HK-2 (cell line): Measurements from ENCODE around the gene TXNRD1.
"Not testable (repeated sequence)": the region's sequence is repeated elsewhere in the genome, so short reads cannot be mapped to it uniquely, and the experiment has no call there.

Source experiments
- DNase-seq: peaks from one replicate; pipeline ENCODE4 v3.0.0-alpha.2; 2018; ENCODE audit not compliant: unreplicated experiment

Gene TXNRD1

GRCh38 chr12:104215638-104216297, at the start of gene TXNRD1:
TSS of gene TXNRD1 (plus strand) at chr12:104215779. CDS start at chr12:104215803, 24 bp downstream.
- peak; percentile 86 for DNase-seq

GRCh38 chr12:104165801-104166200, 49.8 kb upstream of the TXNRD1 start:
- no peak for DNase-seq

- DNase-seq = no peak
These were observed 49.1 kb upstream of the TXNRD1 start for GRCh38 chr12:104166465-104166864.

- no peak for DNase-seq
These were observed 47.8 kb upstream of the TXNRD1 start for GRCh38 chr12:104167519-104168458.

- no peak for DNase-seq
These were observed 47.0 kb upstream of the TXNRD1 start for GRCh38 chr12:104168596-104168995.

- DNase-seq = no peak
These were observed 43.6 kb upstream of the TXNRD1 start for GRCh38 chr12:104171785-104172569.

GRCh38 chr12:104172570-104172947, 43.0 kb upstream of the TXNRD1 start:
- DNase-seq = no peak

- not testable (repeated sequence) for DNase-seq
These were observed 41.8 kb upstream of the TXNRD1 start for GRCh38 chr12:104173804-104174203.

GRCh38 chr12:104175726-104176247, 39.8 kb upstream of the TXNRD1 start:
- no peak for DNase-seq

GRCh38 chr12:104177336-104177662, 38.3 kb upstream of the TXNRD1 start:
- DNase-seq = no peak

GRCh38 chr12:104177663-104178501, 37.7 kb upstream of the TXNRD1 start:
- peak; percentile 28 for DNase-seq

- no peak for DNase-seq
These were observed 35.2 kb upstream of the TXNRD1 start for GRCh38 chr12:104180374-104180773.

GRCh38 chr12:104181313-104181712, 34.3 kb upstream of the TXNRD1 start:
- no peak for DNase-seq

GRCh38 chr12:104182144-104182543, 33.4 kb upstream of the TXNRD1 start:
- DNase-seq = no peak

- DNase-seq = no peak
These were observed 32.8 kb upstream of the TXNRD1 start for GRCh38 chr12:104182621-104183378.

GRCh38 chr12:104183443-104183842, 32.1 kb upstream of the TXNRD1 start:
- no peak for DNase-seq

GRCh38 chr12:104187446-104188155, 28.0 kb upstream of the TXNRD1 start:
- no peak for DNase-seq

- DNase-seq = no peak
These were observed 27.0 kb upstream of the TXNRD1 start for GRCh38 chr12:104188534-104188933.

- no peak for DNase-seq
These were observed 25.5 kb upstream of the TXNRD1 start for GRCh38 chr12:104189915-104190555.
